ENCODE data around the gene GNB4.

- TF ChIP-seq CTCF (IDR thresholded peaks at IDR 0.05; ENCODE audit: extremely low read depth in 1 of 2, insufficient read depth in 1 of 2, low read depth in 1 of 2, low read length in 2 of 2) (no peak), POLR2A (IDR thresholded peaks at IDR 0.05; ENCODE audit: low read depth, low read length) (no peak), POLR2AphosphoS5 (IDR thresholded peaks at IDR 0.05; ENCODE audit: insufficient read depth, low read depth, low read length) (no peak), EZH2 (IDR thresholded peaks at IDR 0.05; ENCODE audit: borderline replicate concordance, low read depth, low read length, severe bottlenecking) (no peak), MAX (IDR thresholded peaks at IDR 0.05; ENCODE audit: insufficient read depth, insufficient read length) (no peak), GATA2 (IDR thresholded peaks at IDR 0.05; ENCODE audit: insufficient read depth, insufficient read length, low read depth, low read length) (no peak)
Measured at GRCh38 chr3:179425075-179425474, 26.2 kb downstream of the GNB4 start.

Data from endothelial cell of umbilical vein (primary cell).